ENCODE measurements around the gene MOBP.
"Not testable (repeated sequence)": the region's sequence is repeated elsewhere in the genome, so short reads cannot be mapped to it uniquely, and the experiment has no call there.

MOBP gene

DNA sequence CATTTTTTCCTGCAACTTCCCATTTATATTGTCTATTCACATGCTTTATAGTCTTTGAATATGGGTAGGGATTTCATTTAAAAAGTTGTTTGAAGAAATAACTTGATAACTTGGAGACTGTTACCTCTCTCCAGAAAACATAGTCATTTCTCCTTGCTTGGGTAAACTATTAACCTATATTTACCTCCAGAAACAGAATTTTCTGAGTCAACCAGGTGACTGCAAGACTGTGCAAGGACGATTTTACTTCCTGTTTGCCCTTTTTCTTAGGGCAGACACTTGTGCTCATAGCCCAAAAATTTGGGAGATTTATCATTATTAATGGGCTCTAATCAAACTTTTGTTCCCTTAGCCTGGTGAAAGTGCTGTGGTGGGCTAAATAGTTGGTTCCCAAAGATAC lies 14.3 kb upstream of the MOBP start:
- no peak for DNase-seq

GRCh38 chr3:39453872-39454271 lies 13.6 kb upstream of the MOBP start:
- DNase-seq = not testable (repeated sequence)

GRCh38 chr3:39454591-39455217 lies 12.8 kb upstream of the MOBP start:
- no peak for DNase-seq

DNA sequence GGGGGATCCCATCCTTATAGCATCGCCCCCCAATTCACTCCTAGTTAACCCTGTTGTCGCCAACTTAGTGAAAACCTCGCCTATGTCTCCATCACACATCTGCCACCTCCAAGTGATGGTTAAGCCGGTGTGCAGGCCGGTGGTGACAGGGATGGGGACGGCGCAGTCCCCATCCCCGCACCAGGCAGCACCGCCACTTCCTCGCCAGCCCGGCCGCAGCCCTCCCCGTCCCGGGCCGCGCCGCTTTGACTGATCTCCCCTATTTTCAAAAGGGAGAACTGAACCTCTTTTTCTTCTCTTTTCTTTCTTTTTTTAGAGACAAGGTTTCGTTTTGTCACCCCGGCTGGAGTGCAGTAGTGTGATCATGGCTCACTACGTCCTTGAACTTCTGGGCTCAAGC lies 11.3 kb upstream of the MOBP start:
- no peak for DNase-seq

DNA sequence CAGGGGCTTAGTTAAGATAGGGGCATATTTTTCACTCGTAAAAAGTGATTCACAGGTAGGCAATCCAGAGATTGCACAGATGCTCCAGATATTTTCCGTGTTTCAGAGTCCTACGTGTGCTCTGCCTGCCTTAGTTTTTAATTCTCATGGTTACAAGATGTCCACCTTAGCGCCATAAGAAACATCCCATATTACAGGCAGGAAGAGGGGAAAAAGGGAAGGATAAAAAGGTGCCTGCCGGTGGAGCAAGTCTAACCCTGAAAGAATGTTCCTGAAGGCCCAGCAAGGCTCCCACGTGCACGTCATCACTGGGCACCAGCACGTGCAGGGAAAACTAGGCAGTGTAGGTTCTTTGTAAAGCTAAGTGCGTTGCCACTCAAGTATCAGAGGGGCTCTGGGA lies 10.1 kb upstream of the MOBP start:
- no peak for DNase-seq

- not testable (repeated sequence) for DNase-seq
Observed at GRCh38 chr3:39458579-39458978, 8.9 kb upstream of the MOBP start.

GRCh38 chr3:39460677-39461076 lies 6.8 kb upstream of the MOBP start:
- no peak for DNase-seq

DNA sequence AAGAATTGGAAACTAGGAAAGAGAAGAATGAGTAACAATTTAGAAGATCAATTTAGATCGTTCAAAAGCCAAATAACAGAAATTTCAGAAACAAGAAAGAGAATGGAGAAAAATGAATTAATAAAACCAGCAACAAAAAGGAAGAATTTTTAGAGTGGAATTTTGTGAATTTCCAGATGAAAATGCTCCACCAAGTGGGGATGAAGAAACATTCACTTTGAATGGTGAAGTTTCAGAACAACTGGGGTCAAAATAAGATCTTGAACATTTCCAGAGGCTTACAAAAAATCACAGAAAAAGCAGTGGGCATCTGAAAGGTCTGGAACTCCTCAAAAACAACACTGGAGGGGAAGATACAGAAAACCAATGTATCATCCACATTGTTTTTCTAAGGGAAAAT lies 4.2 kb upstream of the MOBP start:
- no peak for DNase-seq

- no peak for DNase-seq
Observed at GRCh38 chr3:39466988-39467387, 492 bp upstream of the MOBP start.

DNA sequence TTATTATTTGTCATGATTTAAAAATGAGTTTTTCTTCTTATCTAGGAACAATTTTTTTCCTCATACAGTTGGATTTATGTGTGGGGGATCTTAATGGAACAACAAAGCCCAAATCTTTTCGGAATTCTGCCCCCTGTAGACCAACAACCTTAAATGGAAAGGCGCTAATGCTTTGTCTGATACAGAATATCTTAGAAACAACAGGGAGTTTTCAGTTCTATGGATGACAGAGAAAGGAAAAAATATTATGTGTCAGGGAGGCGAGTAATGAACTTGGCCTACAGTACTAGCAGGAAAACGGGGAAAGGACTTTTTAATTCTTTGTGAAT lies 592 bp downstream of the MOBP start:
- DNase-seq = no peak

DNA sequence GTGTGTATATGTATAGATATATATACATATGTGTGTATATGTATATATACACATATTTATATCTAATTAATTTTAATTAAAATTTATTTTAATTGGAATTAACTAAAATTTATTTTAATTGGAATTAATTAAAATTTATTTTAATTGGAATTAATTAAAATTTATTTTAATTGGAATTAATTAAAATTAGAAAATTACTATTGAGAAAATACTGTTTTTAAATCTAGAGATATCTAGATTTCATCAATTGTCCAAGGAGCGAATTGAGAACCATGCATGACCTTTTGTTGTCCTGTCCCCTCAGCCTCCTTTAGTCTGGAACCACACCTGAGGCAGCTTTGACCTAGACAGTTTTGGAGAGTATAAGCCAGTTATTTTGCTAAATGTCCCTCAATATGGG lies 1.8 kb downstream of the MOBP start:
- no peak for DNase-seq

- DNase-seq = no peak
Observed at GRCh38 chr3:39469945-39470344, 2.5 kb downstream of the MOBP start.

GRCh38 chr3:39471652-39472051 lies 4.2 kb downstream of the MOBP start:
- DNase-seq = no peak

GRCh38 chr3:39473452-39474125 lies 6.1 kb downstream of the MOBP start:
- no peak for DNase-seq

DNA sequence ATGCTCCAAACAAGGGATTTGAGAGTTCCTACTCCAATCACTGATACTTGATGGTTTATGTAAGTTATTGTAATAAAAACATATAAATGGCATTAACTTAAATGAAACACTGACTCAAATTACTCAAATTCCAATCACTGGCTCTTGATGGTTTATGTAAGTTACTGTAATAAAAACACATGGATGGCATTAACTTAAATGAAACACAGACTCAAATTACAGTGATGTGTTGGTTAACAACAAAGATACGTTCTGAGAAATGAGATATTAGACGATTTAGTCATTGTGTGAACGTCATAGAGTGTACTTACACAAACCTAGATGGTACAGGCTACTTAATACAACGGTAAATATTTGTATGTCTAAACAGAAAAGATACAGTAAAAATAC lies 6.6 kb downstream of the MOBP start:
- no peak for DNase-seq

DNA sequence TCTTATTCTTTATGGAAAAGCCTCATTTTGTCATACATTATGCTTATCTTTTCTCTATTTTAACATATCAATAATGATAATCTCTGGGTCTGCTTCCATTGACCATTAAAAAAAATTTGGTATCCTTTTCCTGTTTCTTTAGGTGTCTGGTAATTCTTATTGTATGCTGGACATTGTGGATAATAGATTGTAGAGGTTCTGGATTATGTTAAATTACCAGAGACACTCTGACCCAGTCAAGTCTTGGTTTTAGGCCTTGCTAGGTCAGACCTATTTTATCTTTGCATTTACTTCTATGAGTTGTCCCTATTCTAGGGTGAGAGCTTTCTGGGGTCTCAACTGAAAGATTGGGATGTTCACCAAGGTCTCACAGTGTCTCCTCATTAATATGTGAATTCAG lies 9.3 kb downstream of the MOBP start:
- no peak for DNase-seq

- DNase-seq = no peak
Observed at GRCh38 chr3:39478226-39478625, 10.7 kb downstream of the MOBP start.

DNA sequence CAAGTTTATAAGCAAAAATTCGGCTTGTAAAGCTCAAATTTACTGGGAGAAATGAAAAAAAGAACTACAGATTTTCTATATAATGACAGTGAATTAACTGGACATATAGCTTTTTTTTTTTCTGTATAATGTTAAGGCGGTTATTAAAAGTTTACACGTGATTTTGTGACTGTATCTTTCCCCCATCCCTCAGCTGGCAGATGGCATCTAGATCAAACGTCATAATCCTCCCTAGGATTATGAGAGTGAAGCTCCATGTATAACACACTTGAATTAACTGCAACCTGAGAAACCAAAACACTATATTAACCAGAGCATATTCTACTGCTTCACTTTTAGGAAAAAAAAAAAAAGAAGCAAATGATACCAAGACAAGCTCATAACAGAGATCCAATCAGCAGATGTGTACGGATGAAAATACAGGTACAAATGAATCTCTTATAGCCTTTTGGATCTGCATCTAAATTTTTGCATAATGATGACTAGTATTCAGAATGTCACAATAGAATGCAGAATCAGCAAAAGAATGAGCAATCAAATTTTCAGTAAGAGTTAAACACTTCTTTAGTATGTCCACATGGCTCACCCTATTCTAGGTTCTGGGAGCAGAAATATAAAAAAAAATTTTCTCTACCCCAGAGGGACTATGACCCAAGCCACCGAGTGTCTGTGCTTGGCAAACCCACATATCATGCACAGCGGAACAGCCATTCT lies 12.4 kb downstream of the MOBP start:
- no peak for DNase-seq

DNA sequence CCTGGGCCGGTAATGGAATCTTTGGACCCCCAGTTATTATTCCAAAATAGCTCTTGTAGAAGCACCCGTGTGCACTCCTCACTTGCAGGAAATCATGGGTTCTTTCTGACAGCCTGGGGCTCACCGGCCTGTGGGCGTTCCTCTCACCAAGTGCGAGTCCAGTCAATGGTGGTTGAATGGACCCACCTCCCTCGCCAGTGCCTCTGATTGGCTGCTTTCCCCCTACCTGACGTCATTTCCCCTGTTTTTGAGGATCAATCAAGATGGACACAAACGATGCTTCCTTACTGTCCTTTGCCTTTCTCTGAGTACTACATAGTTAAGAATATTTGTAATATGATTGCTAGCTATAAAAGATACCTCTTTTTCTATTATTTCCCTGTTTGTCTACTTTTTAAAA lies 18.1 kb downstream of the MOBP start:
- no peak for DNase-seq

DNA sequence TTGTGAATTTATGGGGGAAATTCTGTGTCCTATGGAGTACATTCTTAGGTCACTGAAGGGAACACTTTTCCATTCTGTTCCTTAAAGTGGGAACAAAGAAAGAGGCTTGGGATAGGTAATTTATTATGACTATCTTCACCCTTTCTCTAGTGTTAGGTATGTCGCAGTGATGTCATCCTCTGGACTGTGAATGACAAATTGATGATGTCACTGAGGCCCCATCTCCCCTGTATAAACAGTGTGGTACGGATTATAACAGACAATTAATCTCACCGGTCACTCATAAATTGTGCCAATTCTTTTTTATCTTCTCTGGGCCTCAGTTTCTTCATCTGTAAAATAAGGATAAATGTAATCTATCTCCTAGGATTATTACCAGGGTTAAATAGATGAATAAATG lies 23.5 kb downstream of the MOBP start:
- no peak for DNase-seq

DNA sequence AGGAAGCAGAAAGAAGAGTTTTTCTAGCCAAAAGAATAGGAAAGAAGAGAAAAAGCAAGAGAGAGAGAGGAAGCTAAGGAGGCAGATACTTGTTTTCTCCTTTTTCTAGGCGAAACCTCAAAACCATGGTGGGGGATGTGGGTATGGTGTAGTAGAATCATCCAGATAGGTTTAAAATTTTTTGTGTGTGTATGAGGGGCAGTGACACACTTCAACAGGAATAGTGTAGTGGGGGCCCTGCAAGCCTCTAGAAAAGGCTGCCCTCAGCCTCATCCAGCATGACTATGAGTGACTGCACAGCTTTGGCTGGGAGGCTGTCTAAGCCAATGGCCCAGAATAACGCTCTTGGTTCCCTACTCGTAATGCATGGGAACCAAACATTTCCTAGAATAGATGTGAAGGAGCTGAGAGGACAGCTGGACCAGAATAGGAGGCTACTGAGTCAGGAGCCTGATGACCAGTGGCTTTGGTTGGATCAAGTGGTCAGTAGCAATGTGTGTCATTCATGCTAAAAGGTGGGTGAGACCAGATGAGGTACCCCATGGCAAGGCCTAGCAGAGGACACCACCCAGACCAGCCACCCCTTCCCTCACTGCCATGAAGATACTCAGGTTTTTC lies 24.4 kb downstream of the MOBP start:
- no peak for DNase-seq

DNA sequence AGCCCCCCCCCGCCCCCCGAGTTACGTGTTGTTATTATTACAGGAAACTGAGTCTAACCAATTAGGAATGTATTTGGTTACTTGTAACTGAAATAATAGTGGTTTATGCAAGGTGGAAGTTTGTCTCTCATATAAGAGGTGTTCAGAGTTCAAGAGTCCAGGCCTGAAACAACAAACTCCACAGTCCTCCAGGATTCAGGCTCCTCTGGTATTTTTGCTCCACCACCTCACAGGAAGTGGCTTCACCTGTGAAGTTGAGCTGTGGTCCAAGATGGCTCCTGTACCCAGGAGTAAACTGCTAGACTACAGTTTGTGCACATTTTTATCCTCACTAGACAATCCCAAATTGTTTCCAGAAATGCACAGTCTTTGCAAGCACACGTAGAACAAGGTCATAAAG lies 27.3 kb downstream of the MOBP start:
- no peak for DNase-seq

- no peak for DNase-seq
Observed at GRCh38 chr3:39497753-39498152, 30.3 kb downstream of the MOBP start.

DNA sequence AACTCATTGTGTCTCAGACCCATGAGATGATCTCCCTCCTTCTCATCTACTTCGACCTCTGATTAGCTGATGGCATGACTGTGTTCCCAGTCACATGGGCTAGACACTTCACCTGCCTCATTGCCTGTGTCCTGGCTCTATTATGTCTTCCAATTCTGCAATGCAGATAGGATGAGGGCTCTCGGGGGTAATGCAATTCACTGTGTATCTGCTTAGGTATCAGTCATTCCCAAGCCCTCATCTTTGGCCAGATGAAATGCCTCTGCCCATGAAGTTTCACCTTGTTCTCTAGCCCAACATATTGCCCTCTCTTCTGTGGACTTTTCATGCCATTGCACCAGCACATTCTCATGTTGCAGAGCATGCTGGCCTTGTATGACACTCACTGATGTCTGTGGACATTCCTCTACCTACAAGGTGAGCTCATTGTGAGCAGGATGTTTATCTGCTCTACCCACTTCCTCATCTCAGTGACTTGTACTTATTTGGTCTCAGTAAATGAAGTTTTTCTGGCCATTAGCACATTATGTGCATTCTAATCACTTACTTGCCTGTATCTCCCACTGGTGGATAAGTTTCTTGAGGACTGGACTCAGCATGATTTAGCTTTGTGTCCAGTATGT lies 32.3 kb downstream of the MOBP start:
- no peak for DNase-seq
